Astrocyte of the spinal cord (primary cell): Measurements from ENCODE around the gene BCDIN3D.

ENCODE experiments used
- DNase-seq: peaks from one replicate; pipeline ENCODE4 v3.0.0; 2011; ENCODE audit warnings: low read depth, low spot score
- H3K4me3 ChIP-seq: 2 replicates; pipeline ENCODE4 v1.5.1; 2011; ENCODE audit warnings: low read depth, mild to moderate bottlenecking, low read length, moderate library complexity
- CTCF ChIP-seq: IDR thresholded peaks from 2 replicates; pipeline ENCODE4 v1.5.1; 2012; ENCODE audit warnings: low read depth, mild to moderate bottlenecking, low read length, inconsistent platforms
- in situ Hi-C: cut with HindIII; loops from 2 replicates; pipeline ENCODE4 v1.10.0; 2017; ENCODE audit warnings: low sequenced_read_pairs

The BCDIN3D gene

GRCh38 chr12:49825971-49826421 lies 16.9 kb downstream of the BCDIN3D start:
- peak; percentile 18 for DNase-seq

GRCh38 chr12:49825360-49825970 lies 17.4 kb downstream of the BCDIN3D start:
- peak; percentile 32 for DNase-seq
- no peak overlapping the region for H3K4me3 ChIP-seq
- TF ChIP-seq CTCF, result no peak
- in situ Hi-C loops, result no loop called here

More at GRCh38 chr12:49825971-49826421, 16.9 kb downstream of the BCDIN3D start:
- no peak for TF ChIP-seq CTCF
- H3K4me3 ChIP-seq, result no peak overlapping the region
- in situ Hi-C loops, result no loop called here

GRCh38 chr12:49824895-49825294 lies 18.0 kb downstream of the BCDIN3D start:
- H3K4me3 ChIP-seq, result no peak overlapping the region
- TF ChIP-seq CTCF, result no peak
- in situ Hi-C loops, result no loop called here
- DNase-seq, result peak; percentile 53

GRCh38 chr12:49824416-49824815 lies 18.5 kb downstream of the BCDIN3D start:
- no peak for TF ChIP-seq CTCF
- in situ Hi-C loops, result no loop called here
- H3K4me3 ChIP-seq, result no peak overlapping the region
- no peak for DNase-seq

DNA sequence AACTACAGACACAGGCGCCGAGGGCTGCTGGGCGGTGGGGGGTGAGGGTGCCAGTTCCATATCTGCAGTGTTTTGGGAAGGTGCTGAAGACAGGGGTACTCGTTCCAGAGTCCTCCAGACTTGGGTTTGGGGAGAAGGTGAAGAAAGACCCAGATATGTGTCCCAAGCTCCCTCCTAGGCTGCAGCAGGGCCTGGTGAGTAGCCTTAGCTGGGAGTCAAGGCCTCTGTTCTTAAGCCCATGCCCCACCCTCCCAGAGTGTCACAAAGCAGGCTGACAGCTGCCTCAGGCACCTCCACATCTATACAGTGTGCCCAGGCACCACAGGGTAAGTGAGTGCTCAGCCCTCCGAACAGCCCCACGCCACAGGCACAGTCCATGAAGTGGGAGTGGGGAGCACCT lies 19.0 kb downstream of the BCDIN3D start:
- no peak for DNase-seq
- no peak for TF ChIP-seq CTCF
- no peak overlapping the region for H3K4me3 ChIP-seq
- in situ Hi-C loops, result no loop called here

- no peak for DNase-seq
- in situ Hi-C loops, result no loop called here
- no peak overlapping the region for H3K4me3 ChIP-seq
- TF ChIP-seq CTCF, result no peak
These were observed 19.6 kb downstream of the BCDIN3D start for GRCh38 chr12:49823350-49823749.
